ENCODE measurements around the gene PARD6A.

The PARD6A gene

GRCh38 chr16:67657751-67658518, 2.8 kb upstream of the PARD6A start:
- Histone ChIP-seq H3K4me3 (ENCODE audit: low read depth, low read length) (no peak overlapping the region), H3K9me3 (ENCODE audit: control insufficient read depth, insufficient read depth, low read depth, low read length) (no peaks in the 10 kb centered on the region), H3K27ac (ENCODE audit: extremely low read depth, low read depth, low read length) (no peak overlapping the region), H3K4me1 (ENCODE audit: control insufficient read depth, insufficient read depth, low read length) (peaks cover 7% of the 10 kb centered on the region; the same call in 1 of the 2 replicates), H3K36me3 (ENCODE audit: control insufficient read depth in 2 of 2, insufficient read depth in 1 of 2, low read length in 2 of 2) (peaks cover 0 to 58% of the 10 kb centered on the region in 2 experiments; a peak in 1 of 3 replicates)
- no peak for TF ChIP-seq ZNF623 (tag by site-specific recombination; IDR thresholded peaks at IDR 0.05)
- no peak for TF ChIP-seq ZNF138 (tag by site-specific recombination; IDR thresholded peaks at IDR 0.05; ENCODE audit: borderline replicate concordance)
- no peak for TF ChIP-seq ZNF777 (tag by site-specific recombination; IDR thresholded peaks at IDR 0.05; ENCODE audit: borderline replicate concordance)
- no peak for TF ChIP-seq ZFP69B (tag by site-specific recombination; IDR thresholded peaks at IDR 0.05)
- no peak for TF ChIP-seq GFI1B (tag by site-specific recombination; IDR thresholded peaks at IDR 0.05)
- peak; percentile 35; the same call in 1 of the 2 replicates for TF ChIP-seq PRDM10 (tag by site-specific recombination; IDR thresholded peaks at IDR 0.05)
- POLR2A ChIA-PET, result interaction anchor here (1.1 kb wide), 1 partner anchor 177 kb away, joined by 3 read pairs; the partner anchor contains the start of gene ATP6V0D1
- CTCF ChIA-PET, result interaction anchor here (0.5 to 3.2 kb wide), 8 partner anchors 8 to 159 kb away, joined by 3 to 19 read pairs (median 4); partner anchors contain the start of gene CARMIL2

GRCh38 chr16:67658849-67659674, 1.7 kb upstream of the PARD6A start:
- CTCF ChIA-PET, result interaction anchor here (0.6 to 3.2 kb wide), 7 partner anchors 11 to 624 kb away, joined by 3 to 19 read pairs (median 5); partner anchors contain the start of genes ATP6V0D1 and CARMIL2
- Histone ChIP-seq H3K4me1 (ENCODE audit: control insufficient read depth, insufficient read depth, low read length) (0 out of 2 replicates have a peak, but pooled peaks cover 4% of the 10 kb centered on the region), H3K9me3 (ENCODE audit: control insufficient read depth, insufficient read depth, low read depth, low read length) (no peaks in the 10 kb centered on the region), H3K27ac (ENCODE audit: extremely low read depth, low read depth, low read length) (peak overlapping the region; percentile 75; the same call in 1 of the 2 replicates), H3K36me3 (ENCODE audit: control insufficient read depth in 2 of 2, insufficient read depth in 1 of 2, low read length in 2 of 2) (peaks cover 0 to 69% of the 10 kb centered on the region in 2 experiments; a peak in 1 of 3 replicates), H3K4me3 (ENCODE audit: low read depth, low read length) (peak overlapping the region; percentile 78)
- POLR2A ChIA-PET, result interaction anchor here (1.1 to 1.5 kb wide), 2 partner anchors 95 to 178 kb away, joined by 3 to 5 read pairs; partner anchors contain the start of gene ATP6V0D1
- no peak for TF ChIP-seq ZNF488 (tag by site-specific recombination; IDR thresholded peaks at IDR 0.05)
- no peak for TF ChIP-seq ZNF23 (tag by site-specific recombination; IDR thresholded peaks at IDR 0.05; ENCODE audit: borderline replicate concordance)
- TF ChIP-seq ZBTB48 (tag by site-specific recombination; IDR thresholded peaks at IDR 0.05), result no peak
- no peak for TF ChIP-seq ZNF37A (tag by site-specific recombination; IDR thresholded peaks at IDR 0.05)
- no peak for TF ChIP-seq ZNF114 (tag by site-specific recombination; IDR thresholded peaks at IDR 0.05)
- no peak for TF ChIP-seq ELK4 (IDR thresholded peaks at IDR 0.05; ENCODE audit: borderline replicate concordance, low read depth, low read length)
